Superior temporal gyrus (tissue), 1 donor: ENCODE data around the gene USP31.

Source experiments
- DNase-seq: peaks from one replicate; pipeline ENCODE4 v3.0.0-alpha.2; 2016; ENCODE audit errors: extremely low spot score

USP31 gene

DNA sequence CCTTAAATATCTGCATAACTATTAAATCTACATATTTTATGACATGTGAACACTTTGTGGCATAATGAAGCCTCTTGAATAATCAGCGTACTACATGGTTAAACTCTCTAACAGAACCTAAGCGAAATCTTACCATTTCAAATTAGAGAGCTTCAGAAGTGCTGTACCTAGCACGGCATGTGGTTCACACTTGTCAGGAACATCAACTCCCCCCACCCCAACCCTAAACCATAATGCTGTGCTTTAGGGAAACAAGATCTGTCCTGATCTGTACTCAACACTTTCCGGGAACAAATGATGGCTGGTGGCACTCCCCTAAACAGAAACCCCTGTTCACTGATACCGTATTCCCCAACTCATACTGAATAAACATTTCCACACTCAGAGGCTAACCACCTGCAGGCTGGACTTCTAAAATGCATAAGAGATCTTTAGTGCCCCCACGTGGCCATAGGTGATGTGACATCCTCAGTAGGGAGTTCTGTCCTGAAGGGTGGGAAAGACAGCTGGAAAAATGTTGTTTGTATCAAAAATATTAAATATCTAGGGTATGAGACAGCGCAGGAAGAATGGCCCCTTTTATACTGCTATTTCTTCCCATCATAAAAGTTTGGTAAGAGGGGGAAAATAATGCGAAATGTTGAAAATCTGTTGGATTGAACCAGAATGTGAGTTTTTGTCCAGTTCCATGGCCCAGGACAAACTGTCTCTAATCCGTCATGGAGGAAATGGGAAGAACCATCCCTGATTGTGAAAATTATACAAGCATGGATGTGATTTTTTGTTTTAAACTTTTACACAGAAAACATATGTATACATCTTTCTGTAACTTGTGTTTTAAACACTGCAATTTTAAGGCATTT, 88.6 kb downstream of the USP31 start:
- peak; percentile 95 for DNase-seq

DNA sequence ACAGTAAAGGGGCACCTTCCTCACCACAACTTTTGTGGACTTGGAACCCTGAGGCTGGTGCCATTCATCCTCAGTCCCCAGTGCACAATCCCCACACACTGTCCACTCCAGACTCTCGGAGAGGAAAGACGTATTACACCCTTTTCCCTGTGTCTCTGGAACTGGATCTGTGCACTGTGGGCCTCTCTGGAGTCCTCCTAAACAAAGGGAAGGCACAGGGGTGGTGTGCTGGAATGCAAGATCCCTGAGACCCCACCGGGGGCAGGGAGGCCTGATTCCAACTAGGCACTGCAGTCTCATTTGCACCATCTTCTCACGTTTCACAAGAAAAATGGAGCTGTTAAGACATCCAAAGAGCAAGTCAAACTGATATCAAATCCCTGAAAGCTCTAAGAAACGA, 89.8 kb downstream of the USP31 start:
- DNase-seq: no peak

GRCh38 chr16:23058576-23058975, 90.7 kb downstream of the USP31 start:
- peak; percentile 86 for DNase-seq

DNA sequence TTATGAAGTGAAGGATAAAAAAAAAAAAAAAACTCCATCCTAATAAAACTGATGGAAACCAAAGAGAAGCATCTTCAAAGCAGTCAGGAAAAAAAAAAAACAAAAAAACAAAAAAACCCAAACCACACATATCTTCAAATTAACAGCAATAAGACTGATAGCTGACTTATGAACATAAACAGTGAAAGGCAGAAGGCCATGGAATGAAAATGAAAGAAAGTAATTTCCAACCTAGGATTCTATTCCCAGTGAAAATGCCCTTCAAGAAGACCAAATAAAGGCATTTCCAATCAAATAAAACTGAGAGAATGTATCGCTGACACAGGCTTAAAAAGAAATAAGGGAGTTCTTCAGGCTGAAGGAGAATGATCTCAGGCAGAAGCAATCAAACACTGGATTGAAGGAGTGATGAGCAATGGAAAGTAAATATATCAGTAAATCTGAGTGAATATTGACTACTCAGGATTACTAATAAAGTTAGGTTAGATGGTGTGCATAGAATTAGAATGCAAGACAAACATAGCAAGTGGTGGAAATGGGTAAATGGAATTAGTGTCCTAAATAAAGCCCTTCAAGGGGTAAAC, 92.1 kb downstream of the USP31 start:
- DNase-seq: no peak

DNA sequence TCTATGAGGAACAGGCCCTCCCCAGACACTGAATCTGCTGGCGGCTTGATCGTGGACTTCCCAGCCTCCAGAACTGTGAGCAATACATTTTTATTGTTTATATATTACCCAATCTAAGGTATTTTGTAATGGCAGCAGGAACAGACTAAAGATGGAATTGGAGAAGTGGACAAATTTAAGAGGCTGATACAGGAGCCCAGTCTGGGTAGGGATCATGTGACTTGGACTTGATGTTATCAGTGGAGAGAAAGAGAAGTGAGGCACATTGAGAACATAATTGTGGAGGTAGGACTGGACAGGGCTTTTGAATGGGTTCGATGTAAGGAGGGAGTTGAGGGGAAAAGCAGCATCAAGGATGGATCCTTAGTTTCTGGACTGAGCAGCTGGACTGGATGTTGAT, 93.8 kb downstream of the USP31 start:
- no peak for DNase-seq

DNA sequence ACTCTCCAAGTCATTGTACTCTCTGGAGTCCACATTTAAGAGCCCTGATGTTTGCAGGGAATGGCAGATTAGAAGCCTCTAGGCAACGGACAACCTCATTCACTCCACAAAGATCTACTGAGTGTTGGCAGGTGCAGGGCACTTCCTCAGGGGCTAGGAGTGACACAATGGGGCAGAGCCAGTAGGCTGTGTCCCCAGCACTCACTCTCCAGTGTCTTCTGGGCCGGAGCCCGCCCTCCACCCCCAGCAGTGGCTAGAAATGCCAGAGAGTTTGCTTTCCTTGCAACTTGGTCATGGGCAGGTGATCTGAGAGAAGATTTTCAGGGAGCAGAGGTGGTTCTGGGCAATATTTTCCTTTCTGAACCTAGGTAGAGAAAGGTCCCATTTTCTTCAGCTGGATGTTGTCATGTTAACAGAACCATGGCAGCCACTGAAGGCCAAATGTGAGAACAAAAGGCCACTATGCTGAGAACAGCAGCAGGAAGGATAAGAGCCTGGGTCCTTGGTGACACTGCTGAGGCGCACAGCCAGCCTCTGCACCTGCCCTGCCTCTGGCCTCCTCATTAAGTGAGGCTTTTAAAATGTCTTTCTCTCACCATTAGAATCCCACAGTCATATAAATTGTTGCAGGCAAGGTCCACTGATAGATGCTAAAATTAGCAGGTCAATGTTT, 96.2 kb downstream of the USP31 start:
- DNase-seq: peak; percentile 63

- no peak for DNase-seq
These were observed 97.0 kb downstream of the USP31 start for GRCh38 chr16:23052221-23052620.

GRCh38 chr16:23051587-23051986, 97.7 kb downstream of the USP31 start:
- DNase-seq: no peak

- no peak for DNase-seq
These were observed 101.1 kb downstream of the USP31 start for GRCh38 chr16:23048164-23048563.

DNA sequence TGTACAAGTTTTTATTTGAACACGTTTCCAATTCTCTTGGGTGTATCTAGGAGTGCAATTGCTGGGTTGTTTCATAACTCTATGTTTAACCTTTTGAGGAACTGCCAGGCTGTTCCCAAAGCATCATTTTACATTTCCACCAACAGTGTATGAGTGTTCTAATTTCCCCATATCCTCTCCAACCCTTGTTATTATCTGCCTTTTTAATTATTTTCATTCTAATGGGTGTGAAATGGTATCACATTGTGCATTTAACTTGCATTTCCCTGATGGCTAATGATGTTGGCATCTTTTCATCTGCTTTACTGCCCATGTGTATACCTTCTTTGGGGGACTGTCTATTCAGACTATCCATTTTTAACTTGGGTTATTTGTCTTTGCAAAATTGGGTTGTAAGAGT, 104.2 kb downstream of the USP31 start:
- no peak for DNase-seq

GRCh38 chr16:23040246-23040645, 109.0 kb downstream of the USP31 start:
- DNase-seq: no peak

DNA sequence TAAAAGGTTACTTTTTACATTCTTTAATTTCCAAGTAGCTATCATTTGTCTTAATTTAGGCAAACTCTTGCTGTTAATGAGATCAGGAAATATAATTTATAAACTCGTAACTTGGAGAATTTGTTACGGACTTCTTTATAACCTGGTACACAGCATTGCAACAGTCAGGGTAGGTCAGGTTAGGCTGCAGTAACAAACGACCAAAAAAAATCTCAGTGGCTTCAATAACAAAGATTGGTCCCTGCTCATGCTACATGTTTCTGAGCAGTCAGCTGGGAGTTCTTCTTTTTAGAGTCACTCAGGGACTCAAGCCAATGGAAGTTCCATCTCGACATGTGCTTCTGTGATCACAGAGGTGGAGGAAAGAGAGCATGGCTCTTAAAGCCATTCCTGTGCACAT, 110.1 kb downstream of the USP31 start:
- DNase-seq: no peak

DNA sequence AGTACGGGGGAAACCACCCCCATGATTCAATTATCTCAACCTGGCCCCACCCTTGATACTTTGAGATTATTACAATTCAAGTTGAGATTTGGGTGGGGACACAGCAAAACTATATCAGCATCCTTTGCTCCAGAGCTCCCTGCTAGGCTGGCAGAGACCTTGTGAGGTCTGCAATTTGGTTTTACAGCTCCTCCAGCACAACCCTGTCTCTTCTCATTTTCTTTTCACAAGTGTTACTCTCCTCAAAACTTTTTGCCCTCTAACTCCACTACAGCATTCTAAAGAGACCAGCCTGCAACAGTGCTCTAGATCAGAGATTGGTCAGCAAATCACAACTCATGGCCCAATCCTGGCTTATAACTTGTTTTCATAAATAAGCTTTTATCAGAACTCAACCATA, 114.0 kb downstream of the USP31 start:
- DNase-seq: no peak

DNA sequence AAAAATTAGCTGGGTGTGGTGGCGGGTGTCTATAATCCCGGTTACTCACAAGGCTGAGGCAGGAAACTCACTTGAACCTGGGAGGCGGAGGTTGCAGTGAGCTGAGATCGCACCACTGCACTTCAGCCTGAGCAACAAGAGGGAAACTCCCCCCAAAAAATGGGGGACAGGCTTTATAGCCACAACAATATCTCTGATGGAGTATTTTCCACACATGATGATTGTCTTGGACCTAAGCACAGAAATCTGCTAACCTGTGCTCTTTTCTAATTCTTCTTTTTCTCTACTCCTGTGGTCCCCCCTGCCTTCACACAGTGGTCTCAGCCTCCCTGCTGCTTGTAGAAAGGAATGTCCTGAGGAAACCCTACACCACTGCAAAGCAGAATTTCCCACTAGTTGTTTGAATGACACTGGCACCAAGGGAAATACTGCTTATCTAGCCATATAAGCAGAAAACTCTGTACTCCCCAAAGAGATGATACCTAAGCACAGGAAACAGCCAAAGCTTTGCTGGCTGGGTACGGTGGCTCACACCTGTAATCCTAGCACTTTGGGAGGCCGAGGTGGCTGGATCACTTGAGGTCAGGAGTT, 117.6 kb downstream of the USP31 start:
- DNase-seq: no peak

- no peak for DNase-seq
These were observed 119.4 kb downstream of the USP31 start for GRCh38 chr16:23029733-23030420.

DNA sequence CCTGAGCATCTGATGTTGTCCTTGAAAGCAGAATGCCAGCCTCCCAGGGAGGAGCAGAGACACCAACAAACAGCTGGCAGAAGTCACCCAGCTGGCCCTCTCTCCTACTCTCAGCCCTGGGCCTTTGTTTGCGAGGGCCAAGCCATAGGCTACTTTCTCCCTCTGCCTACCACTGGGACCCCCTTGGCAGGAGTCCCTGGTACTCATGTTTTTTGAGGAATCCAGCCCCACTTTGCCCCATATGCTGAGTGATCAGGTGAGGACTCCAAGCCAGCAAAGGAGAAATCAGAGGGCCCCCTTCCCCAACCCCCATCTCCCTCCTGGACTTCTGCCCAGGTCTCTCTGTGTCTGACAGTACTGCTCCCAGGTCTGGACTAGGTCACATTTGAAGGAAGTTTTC, 121.9 kb downstream of the USP31 start:
- DNase-seq: no peak

DNA sequence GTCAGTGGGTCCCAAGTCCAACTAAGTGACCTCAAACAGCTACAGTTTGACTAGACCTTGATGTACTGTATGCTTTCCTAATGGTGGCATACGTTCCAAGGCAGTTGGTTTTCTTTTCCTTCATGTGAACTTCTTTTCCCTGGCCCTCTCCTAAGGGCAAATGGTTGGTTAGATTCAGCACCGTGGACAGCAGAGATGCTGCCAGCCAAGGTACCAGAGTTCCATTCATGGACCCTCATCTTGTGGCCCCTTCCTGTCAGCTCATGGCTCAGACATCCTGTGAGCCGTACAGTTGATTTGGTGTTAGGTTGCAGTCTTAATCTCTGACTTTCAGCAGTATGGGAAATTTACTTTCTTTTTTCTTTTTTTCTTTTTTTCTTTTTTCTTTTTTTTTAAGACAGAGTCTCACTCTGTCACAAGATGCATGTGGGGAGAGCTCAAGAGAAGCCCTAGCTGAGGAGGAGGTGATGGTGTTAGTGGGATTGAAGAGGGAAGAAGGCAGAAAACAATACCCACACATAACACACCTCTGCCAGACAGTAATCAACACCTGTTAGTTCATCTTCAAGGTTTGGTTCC, 122.4 kb downstream of the USP31 start:
- no peak for DNase-seq

GRCh38 chr16:23025692-23026307, 123.5 kb downstream of the USP31 start:
- no peak for DNase-seq

- DNase-seq: no peak
These were observed 125.2 kb downstream of the USP31 start for GRCh38 chr16:23024044-23024443.

DNA sequence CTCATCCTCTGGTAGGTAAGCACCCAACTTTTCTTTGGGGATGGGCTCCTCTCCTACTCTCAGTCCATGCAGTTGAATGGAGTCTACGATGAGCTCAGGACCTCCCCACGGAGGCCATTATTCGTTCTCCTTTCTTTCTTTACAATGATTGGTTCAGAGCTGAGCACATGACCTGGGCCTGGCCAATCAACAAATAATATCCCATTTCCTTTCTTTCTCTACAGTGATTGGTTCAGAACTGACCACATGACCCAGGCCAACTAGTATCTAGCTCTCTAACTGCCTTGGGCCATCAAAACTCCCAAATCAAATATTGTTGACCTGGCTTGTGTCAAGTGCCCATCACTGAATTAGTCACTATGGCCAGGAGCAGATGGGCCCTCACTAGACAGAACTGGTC, 129.2 kb downstream of the USP31 start:
- no peak for DNase-seq

- no peak for DNase-seq
These were observed 132.9 kb downstream of the USP31 start for GRCh38 chr16:23016368-23016767.
